Activated CD8-positive, alpha-beta T cell treated with anti-CD3 and anti-CD28 coated beads for 36 hours (primary cell): Measurements from ENCODE around the gene RIPK1. TPM values are rescaled to one million over a fixed set of nuclear protein-coding genes. Genes with fewer than 3 reads are reported as not detected.

Experiments
- ATAC-seq: fragments of 200-7000 bp; cut with Tn5 transposase; one replicate; pipeline ENCODE4 v1.10.0; 2021; ENCODE audit warnings: mild to moderate bottlenecking, moderate library complexity
- CTCF ChIA-PET: fragments of 350-600 bp; sonication (Branson Sonifier 250); formaldehyde crosslinking; loops from one replicate; lab custom pipeline; 2021; ENCODE audit warnings: antibody characterized with exemption; lab: Charles Lee
- POLR2A ChIA-PET: fragments of 350-600 bp; sonication (Branson Sonifier 250); formaldehyde crosslinking; loops from one replicate; lab custom pipeline; 2021; ENCODE audit warnings: antibody characterized with exemption; lab: Charles Lee
- DNase-seq: peaks from one replicate; pipeline ENCODE4 v3.0.0-alpha.2; 2020
- H3K27ac Mint-ChIP-seq: one replicate; pipeline ENCODE4 v1.8.0; 2021; ENCODE audit warnings: mild to moderate bottlenecking, mixed read lengths
- H3K27me3 Mint-ChIP-seq: one replicate; pipeline ENCODE4 v1.8.0; 2021; ENCODE audit warnings: mixed read lengths
- H3K36me3 Mint-ChIP-seq: one replicate; pipeline ENCODE4 v1.8.0; 2021; ENCODE audit warnings: low read depth, mixed read lengths
- H3K4me1 Mint-ChIP-seq: one replicate; pipeline ENCODE4 v1.8.0; 2021; ENCODE audit warnings: low read depth, mixed read lengths
- H3K4me3 Mint-ChIP-seq: one replicate; pipeline ENCODE4 v1.8.0; 2021; ENCODE audit warnings: mild to moderate bottlenecking, moderate library complexity, mixed read lengths
- H3K9me3 Mint-ChIP-seq: one replicate; pipeline ENCODE4 v1.8.0; 2021; ENCODE audit warnings: mixed read lengths
- intact Hi-C: fragments of 100-400 bp; cut with micrococcal nuclease; formaldehyde crosslinking; loops from one replicate; pipeline ENCODE4 v1.10.0; 2022
- total RNA-seq, 2 experiments: library from RNA; stranded (reverse); gene quantifications; one replicate each; pipeline ENCODE4 v1.2.3, GENCODE V29; 2021
- TF ChIP-seq, protein P1 (sequence below): fragments of 200-600 bp; IDR thresholded peaks from one replicate; pipeline ENCODE4 v1.8.0; 2022; ENCODE audit warnings: antibody characterized with exemption, mild to moderate bottlenecking

The RIPK1 gene
- total RNA-seq, 2 experiments from 2014 or later, result 8.8 to 9.0 TPM

DNA sequence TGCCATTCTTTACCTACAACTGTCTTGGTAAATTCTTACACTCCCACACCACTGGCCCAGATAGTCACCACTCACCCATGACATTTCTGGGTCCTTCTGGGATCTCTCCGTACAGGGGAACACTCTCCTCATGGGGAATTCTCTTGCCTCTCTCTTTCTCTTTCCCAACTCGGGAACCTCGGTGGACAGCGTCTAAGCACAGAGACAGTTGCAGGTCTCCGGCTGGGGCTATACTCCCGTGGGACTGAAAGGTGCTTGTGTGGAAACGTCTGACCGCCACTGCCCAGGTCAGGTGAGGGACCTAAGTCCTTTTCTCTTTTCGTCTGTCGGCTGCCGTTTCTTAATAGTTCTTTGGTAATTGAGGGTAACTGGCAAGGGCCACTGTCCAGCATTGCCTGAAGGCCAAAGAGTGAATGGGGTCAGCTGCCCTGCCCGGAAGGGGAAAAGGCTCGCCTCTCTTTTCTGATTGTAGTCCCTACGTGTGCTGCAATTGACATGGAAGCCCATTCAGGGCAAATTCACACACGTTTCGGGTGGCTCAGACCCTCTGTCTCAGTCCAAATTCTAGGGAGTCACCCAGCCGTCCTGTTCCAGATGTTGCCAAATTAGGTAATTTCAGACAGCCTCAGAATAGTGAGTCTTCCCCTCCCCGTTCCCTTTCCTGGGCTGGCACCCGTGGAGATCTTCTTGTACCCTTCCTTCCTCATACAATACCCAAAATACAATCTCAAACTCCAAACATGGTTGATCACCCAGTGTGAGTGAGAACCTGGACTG lies 31.2 kb upstream of the RIPK1 start:
- no peaks in the 10 kb centered on the region for H3K27me3 Mint-ChIP-seq
- ATAC-seq, result no peak
- DNase-seq, result no peak
- H3K9me3 Mint-ChIP-seq, result no peaks in the 10 kb centered on the region
- TF ChIP-seq, protein P1, sequence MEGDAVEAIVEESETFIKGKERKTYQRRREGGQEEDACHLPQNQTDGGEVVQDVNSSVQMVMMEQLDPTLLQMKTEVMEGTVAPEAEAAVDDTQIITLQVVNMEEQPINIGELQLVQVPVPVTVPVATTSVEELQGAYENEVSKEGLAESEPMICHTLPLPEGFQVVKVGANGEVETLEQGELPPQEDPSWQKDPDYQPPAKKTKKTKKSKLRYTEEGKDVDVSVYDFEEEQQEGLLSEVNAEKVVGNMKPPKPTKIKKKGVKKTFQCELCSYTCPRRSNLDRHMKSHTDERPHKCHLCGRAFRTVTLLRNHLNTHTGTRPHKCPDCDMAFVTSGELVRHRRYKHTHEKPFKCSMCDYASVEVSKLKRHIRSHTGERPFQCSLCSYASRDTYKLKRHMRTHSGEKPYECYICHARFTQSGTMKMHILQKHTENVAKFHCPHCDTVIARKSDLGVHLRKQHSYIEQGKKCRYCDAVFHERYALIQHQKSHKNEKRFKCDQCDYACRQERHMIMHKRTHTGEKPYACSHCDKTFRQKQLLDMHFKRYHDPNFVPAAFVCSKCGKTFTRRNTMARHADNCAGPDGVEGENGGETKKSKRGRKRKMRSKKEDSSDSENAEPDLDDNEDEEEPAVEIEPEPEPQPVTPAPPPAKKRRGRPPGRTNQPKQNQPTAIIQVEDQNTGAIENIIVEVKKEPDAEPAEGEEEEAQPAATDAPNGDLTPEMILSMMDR, result no peak
- intact Hi-C loops, result no loop called here
- no peak overlapping the region for H3K4me3 Mint-ChIP-seq
- H3K27ac Mint-ChIP-seq, result no peak overlapping the region
- no peaks in the 10 kb centered on the region for H3K36me3 Mint-ChIP-seq
- ChIA-PET POLR2A (no interaction called here), CTCF (no interaction called here)
- H3K4me1 Mint-ChIP-seq, result peaks cover 2% of the 10 kb centered on the region

DNA sequence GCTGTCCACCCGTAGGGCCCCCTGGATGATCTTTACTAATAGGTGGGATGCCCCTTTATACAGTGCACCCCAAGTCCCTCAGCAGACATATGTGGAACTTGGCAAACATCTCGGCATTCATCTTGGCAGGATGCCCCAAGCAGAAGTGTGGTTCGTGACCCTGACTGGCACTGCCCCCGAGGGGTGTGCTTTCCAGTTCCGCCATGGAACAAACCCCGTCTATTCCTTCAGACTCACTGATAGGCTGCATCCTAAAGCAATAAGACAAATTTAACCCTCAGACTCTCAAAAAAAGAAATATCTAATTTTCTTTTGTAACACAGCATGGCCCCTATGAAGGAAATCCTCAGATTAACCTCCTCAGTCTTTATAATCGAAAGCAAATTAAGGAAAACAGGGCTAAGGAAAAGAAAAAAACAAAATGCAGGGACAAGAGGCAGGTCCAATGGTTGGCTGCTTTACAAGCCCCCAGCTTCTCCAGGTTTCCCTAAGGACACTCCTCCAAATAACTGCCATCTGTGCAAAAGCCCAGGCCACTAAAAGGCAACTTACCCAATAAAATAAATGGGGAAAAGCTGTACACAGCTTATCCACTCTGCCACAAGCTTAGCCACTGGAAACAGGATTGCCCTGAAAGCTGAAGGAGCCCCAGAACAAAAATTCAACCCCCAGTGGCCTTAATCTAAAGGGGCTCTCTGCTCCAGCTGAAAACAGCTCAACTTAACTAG lies 30.5 kb upstream of the RIPK1 start:
- Mint-ChIP-seq H3K27me3 (no peaks in the 10 kb centered on the region), H3K27ac (no peak overlapping the region), H3K9me3 (no peaks in the 10 kb centered on the region), H3K36me3 (no peaks in the 10 kb centered on the region), H3K4me1 (peaks cover 2% of the 10 kb centered on the region), H3K4me3 (no peak overlapping the region)
- DNase-seq (no peak), ATAC-seq (no peak)
- intact Hi-C loops, result no loop called here
- ChIA-PET POLR2A (no interaction called here), CTCF (interaction anchor here (0.6 to 2.1 kb wide), 8 partner anchors 10 to 288 kb away, joined by 3 to 10 read pairs (median 3); no protein-coding TSS in a partner anchor)
- TF ChIP-seq, protein P1, result no peak

DNA sequence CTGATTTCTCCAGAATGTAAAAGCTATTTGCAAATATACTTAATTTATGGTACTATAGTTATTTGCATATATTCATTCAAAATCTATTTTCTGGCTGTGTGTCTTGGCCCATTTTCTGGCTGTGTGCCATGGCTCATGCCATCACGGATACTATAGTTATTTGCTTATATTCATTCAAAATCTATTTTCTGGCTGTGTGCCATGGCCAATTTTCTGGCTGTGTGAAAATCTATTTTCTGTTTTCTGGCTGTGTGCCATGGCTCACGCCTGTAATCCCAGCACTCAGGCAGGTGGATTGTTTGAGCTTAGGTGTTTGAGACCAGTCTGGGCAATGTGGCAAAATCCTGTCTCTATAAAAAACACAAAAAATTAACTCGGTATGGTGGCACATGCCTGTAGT lies 28.9 kb upstream of the RIPK1 start:
- Mint-ChIP-seq H3K4me3 (no peak overlapping the region), H3K27ac (no peak overlapping the region), H3K36me3 (no peaks in the 10 kb centered on the region), H3K4me1 (no peaks in the 10 kb centered on the region), H3K9me3 (no peaks in the 10 kb centered on the region), H3K27me3 (no peaks in the 10 kb centered on the region)
- ChIA-PET CTCF (interaction anchor here (1.0 to 2.1 kb wide), 3 partner anchors 10 to 17 kb away, joined by 3 to 10 read pairs (median 3); no protein-coding TSS in a partner anchor), POLR2A (interaction anchor here (0.8 to 1.2 kb wide), 2 partner anchors 15 to 96 kb away, joined by 3 read pairs; no protein-coding TSS in a partner anchor)
- ATAC-seq (no peak), DNase-seq (no peak)
- TF ChIP-seq, protein P1, result no peak
- intact Hi-C loops, result no loop called here

DNA sequence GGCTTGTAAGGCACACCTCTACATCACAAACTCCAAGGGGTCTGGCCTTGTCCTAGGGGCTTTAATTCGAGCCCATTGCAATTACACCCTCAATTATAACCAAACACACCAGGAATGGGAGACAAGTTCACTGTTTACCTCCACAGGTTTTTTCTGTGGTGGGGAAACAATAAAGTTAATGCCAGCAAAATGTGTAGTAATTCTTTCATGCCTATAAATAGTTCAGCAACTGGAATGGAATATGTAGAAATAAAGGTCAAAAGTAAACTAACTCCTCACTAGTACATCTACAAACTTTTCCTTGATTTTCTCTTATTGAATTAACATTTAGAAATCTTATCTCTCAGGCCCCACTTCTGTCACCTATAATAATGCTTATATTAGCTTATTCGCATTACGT lies 27.1 kb upstream of the RIPK1 start:
- no peaks in the 10 kb centered on the region for H3K27me3 Mint-ChIP-seq
- ATAC-seq, result no peak
- no peak for DNase-seq
- POLR2A ChIA-PET, result no interaction called here
- CTCF ChIA-PET, result no interaction called here
- no peaks in the 10 kb centered on the region for H3K9me3 Mint-ChIP-seq
- TF ChIP-seq, protein P1, result no peak
- H3K4me3 Mint-ChIP-seq, result no peak overlapping the region
- intact Hi-C loops, result no loop called here
- H3K4me1 Mint-ChIP-seq, result no peaks in the 10 kb centered on the region
- H3K27ac Mint-ChIP-seq, result no peak overlapping the region
- no peaks in the 10 kb centered on the region for H3K36me3 Mint-ChIP-seq

DNA sequence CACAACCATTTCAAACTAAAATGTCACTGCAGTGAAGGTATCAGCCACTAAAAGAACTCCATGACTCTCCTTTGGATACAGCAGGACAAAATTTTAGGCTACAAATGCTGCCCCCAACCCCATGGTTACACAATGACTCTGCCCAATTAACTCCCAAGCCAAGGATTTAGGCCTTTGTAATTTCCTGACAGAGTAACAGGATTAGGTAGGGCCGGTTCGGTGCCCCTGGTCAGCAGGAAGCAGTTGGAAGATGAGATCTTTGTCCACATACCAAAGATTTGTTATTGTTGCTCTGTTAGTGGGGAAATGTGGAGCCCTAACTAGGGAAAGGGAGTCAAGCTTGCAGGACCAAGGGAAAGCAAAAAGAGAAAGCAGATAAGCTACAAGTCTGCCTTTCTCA lies 26.7 kb upstream of the RIPK1 start:
- CTCF ChIA-PET, result no interaction called here
- H3K27me3 Mint-ChIP-seq, result no peaks in the 10 kb centered on the region

More for the DNA sequence above, 26.7 kb upstream of the RIPK1 start:
- no peak for ATAC-seq
- TF ChIP-seq, protein P1, result no peak
- DNase-seq, result no peak
- Mint-ChIP-seq H3K36me3 (no peaks in the 10 kb centered on the region), H3K4me3 (no peak overlapping the region), H3K27ac (no peak overlapping the region), H3K9me3 (no peaks in the 10 kb centered on the region), H3K4me1 (no peaks in the 10 kb centered on the region)
- intact Hi-C loops, result no loop called here
- POLR2A ChIA-PET, result no interaction called here
